HepG2 (cell line): ENCODE results near the gene HIPK4. TPM values are rescaled to one million over a fixed set of nuclear protein-coding genes. Genes with fewer than 3 reads are reported as not detected.

Source experiments
- ARID4A ChIP-seq: sonication (generic); formaldehyde crosslinking; IDR thresholded peaks from 2 replicates; pipeline ENCODE4 v1.5.0; 2020; ENCODE audit warnings: mild to moderate bottlenecking, missing genetic modification reagents, borderline replicate concordance
- ARNT ChIP-seq: fragments of 450-650 bp; IDR thresholded peaks from 2 replicates; pipeline ENCODE4 v1.6.1; 2017
- DMTF1 ChIP-seq: sonication (generic); formaldehyde crosslinking; IDR thresholded peaks from 2 replicates; pipeline ENCODE4 v1.4.0; 2020; ENCODE audit warnings: mild to moderate bottlenecking, missing genetic modification reagents
- GTF2F1 ChIP-seq: fragments of 150-350 bp; IDR thresholded peaks from 2 replicates; pipeline ENCODE4 v1.6.1; 2014; ENCODE audit warnings: low read length
- HMG20B ChIP-seq: conservative IDR thresholded peaks from 2 replicates; pipeline ENCODE4 v1.6.1; 2016; ENCODE audit warnings: missing genetic modification reagents, missing compliant biosample characterization
- JUNB ChIP-seq: sonication (generic); formaldehyde crosslinking; IDR thresholded peaks from 2 replicates; pipeline ENCODE4 v1.8.0; 2022; ENCODE audit warnings: missing genetic modification reagents, mild to moderate bottlenecking, borderline replicate concordance
- ONECUT2 ChIP-seq: sonication (generic); formaldehyde crosslinking; IDR thresholded peaks from 2 replicates; pipeline ENCODE4 v1.4.0; 2020; ENCODE audit warnings: missing genetic modification reagents
- PBX2 ChIP-seq: IDR thresholded peaks from 2 replicates; pipeline ENCODE4 v1.6.1; 2016; ENCODE audit warnings: control low read depth
- RAD51 ChIP-seq: fragments of 450-650 bp; IDR thresholded peaks from 2 replicates; pipeline ENCODE4 v1.6.1; 2016; ENCODE audit warnings: borderline replicate concordance
- SMAD3 ChIP-seq: sonication (generic); formaldehyde crosslinking; IDR thresholded peaks from 2 replicates; pipeline ENCODE4 v1.4.0; 2020; ENCODE audit warnings: missing genetic modification reagents
- SNAI1 ChIP-seq: sonication (generic); formaldehyde crosslinking; IDR thresholded peaks from 2 replicates; pipeline ENCODE4 v1.5.0; 2020; ENCODE audit warnings: mild to moderate bottlenecking, missing genetic modification reagents, borderline replicate concordance
- TRIM24 ChIP-seq: sonication (generic); formaldehyde crosslinking; IDR thresholded peaks from 2 replicates; pipeline ENCODE4 v1.8.0; 2022; ENCODE audit warnings: mild to moderate bottlenecking, missing genetic modification reagents
- U2AF1 ChIP-seq: fragments of 200-400 bp; formaldehyde crosslinking; optimal IDR thresholded peaks from 2 replicates; pipeline ENCODE3; 2017; ENCODE audit warnings: mild to moderate bottlenecking, low read depth, low read length
- ZNF430 ChIP-seq: sonication (generic); formaldehyde crosslinking; IDR thresholded peaks from 2 replicates; pipeline ENCODE4 v1.9.0; 2021; ENCODE audit warnings: mild to moderate bottlenecking, missing genetic modification reagents
- ZNF512B ChIP-seq: sonication (generic); formaldehyde crosslinking; IDR thresholded peaks from 2 replicates; pipeline ENCODE4 v1.5.1; 2020; ENCODE audit warnings: missing genetic modification reagents, mild to moderate bottlenecking, borderline replicate concordance
- polyA plus RNA-seq, 8 experiments: library from polyadenylated mRNA; depleted of rRNA in 3 of 8; stranded (reverse) in 7 of 8; unstranded in 1 of 8; fragments of >200 nt; fragmentation: Illumina TruSeq in 4 of 8; extraction: Trizol in 4 of 8; gene quantifications; 2 replicates each; pipeline versions ENCODE4 v1.2.1 to v1.2.3, GENCODE V29; 2011 to 2016; ENCODE audit warnings: low read depth in 4 of 8, missing spikeins in 1 of 8, mixed read lengths in 1 of 8; ENCODE audit not compliant: insufficient read depth in 1 of 8
- total RNA-seq, 5 experiments: library from RNA; depleted of rRNA; stranded (reverse); fragments of >200 nt; fragmentation: Illumina TruSeq; extraction: Trizol; gene quantifications; 2 replicates each; pipeline ENCODE4 v1.2.3, GENCODE V29; 2016; ENCODE audit warnings: low read depth in 1 of 5
- TF ChIP-seq, protein P1 (sequence below): sonication (generic); formaldehyde crosslinking; IDR thresholded peaks from 2 replicates; pipeline ENCODE4 v1.4.0; 2020; ENCODE audit warnings: missing genetic modification reagents

HIPK4 gene
- total and polyA plus RNA-seq, 2 of the 13 experiments (the other 11 are each of a cell fraction or from before 2014, with no cell fraction given) = 0.03 TPM; not detected in 1

DNA sequence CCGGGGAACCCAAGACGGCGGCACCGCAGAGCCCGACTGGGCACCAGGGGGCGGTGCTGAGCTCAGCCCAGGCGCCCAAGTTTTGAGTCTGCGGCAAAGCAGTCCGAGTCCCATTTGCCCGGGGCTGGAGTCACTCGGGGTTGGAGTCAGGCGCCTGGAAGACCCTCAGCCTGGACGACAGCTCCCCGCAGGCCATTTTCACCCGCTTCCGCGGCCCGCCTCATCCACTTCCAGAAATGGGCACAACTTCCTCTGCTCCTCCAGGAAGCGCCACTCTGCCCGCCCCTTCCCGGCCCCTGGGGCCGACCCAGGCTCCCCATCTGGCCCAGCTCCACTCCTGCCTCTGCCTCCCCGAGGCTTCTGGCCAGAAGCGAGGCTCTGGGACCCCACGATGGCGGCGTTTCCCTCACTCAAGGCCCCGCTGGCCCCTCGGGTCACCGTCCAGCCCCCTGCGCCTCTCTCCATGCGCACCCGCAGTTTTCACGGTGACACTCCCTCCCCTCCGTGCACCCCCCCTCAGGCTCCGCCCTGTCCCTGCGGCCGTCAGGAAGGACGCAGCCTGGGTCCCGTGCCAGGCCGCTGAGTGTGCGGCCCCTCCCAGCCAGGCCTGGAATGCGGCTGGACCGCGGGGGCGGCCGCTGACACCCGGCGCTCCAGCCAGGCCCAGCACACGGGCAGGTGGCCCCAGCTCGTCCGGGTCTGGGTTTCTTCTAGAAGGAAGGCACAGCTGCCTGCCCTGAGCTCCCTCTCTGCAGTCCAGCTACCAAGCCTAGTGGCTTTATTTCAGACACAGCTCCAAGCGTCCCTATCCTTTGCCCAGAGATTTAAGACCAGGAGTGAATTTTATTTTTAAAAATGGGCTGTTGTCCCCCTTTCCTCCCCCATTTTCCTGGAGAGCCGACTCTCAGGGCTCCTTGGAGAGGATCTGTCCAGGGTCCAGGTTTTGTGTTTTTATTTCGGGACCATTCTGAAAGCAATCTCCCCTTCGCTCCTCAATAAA lies 31.1 kb upstream of the HIPK4 start (continued):
- TF ChIP-seq, protein P1, sequence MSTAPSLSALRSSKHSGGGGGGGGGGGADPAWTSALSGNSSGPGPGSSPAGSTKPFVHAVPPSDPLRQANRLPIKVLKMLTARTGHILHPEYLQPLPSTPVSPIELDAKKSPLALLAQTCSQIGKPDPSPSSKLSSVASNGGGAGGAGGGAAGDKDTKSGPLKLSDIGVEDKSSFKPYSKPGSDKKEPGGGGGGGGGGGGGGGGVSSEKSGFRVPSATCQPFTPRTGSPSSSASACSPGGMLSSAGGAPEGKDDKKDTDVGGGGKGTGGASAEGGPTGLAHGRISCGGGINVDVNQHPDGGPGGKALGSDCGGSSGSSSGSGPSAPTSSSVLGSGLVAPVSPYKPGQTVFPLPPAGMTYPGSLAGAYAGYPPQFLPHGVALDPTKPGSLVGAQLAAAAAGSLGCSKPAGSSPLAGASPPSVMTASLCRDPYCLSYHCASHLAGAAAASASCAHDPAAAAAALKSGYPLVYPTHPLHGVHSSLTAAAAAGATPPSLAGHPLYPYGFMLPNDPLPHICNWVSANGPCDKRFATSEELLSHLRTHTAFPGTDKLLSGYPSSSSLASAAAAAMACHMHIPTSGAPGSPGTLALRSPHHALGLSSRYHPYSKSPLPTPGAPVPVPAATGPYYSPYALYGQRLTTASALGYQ (CRISPR knock-in tag) = no peak; the same call in 1 of the 2 replicates
- TF ChIP-seq RAD51 = no peak
- TF ChIP-seq ZNF430 = peak; percentile 89
- TF ChIP-seq DMTF1 (CRISPR knock-in tag) = no peak
- no peak for TF ChIP-seq GTF2F1
- TF ChIP-seq ARID4A (CRISPR knock-in tag) = peak; percentile 84; the same call in 1 of the 2 replicates
- TF ChIP-seq HMG20B (CRISPR knock-in tag) = no peak
- TF ChIP-seq SNAI1 = peak; percentile 91
- TF ChIP-seq ZNF512B (CRISPR knock-in tag) = no peak
- TF ChIP-seq TRIM24 (CRISPR knock-in tag) = no peak
- TF ChIP-seq ONECUT2 (CRISPR knock-in tag) = 0 out of 2 replicates have a peak, but pooled peaks have one; percentile 3
- no peak for TF ChIP-seq JUNB (CRISPR knock-in tag)
- no peak for TF ChIP-seq ARNT
- TF ChIP-seq SMAD3 = 0 out of 2 replicates have a peak, but pooled peaks have one; percentile 52
- TF ChIP-seq U2AF1 = no peak
- TF ChIP-seq PBX2 (CRISPR knock-in tag) = no peak
